KMS-11 (cell line): ENCODE results near the gene UCK2.

ENCODE experiments used
- H2AFZ ChIP-seq: fragments of 200-600 bp; sonication (generic); 2 replicates; pipeline ENCODE4 v1.6.1; 2016; ENCODE audit warnings: antibody characterized with exemption, mixed run types, low read depth
- H3K27ac ChIP-seq: fragments of 200-600 bp; sonication (generic); 2 replicates; pipeline ENCODE4 v1.6.1; 2016; ENCODE audit warnings: mild to moderate bottlenecking, mixed run types
- H3K27me3 ChIP-seq: fragments of 200-600 bp; sonication (generic); 2 replicates; pipeline ENCODE4 v1.6.1; 2017; ENCODE audit warnings: mild to moderate bottlenecking, low read depth, mixed run types, moderate library complexity; ENCODE audit not compliant: insufficient read depth
- H3K36me3 ChIP-seq: fragments of 200-600 bp; sonication (generic); 2 replicates; pipeline ENCODE4 v1.6.1; 2017; ENCODE audit warnings: mild to moderate bottlenecking, mixed run types; ENCODE audit not compliant: insufficient read depth
- H3K4me1 ChIP-seq: fragments of 200-600 bp; sonication (generic); 2 replicates; pipeline ENCODE4 v1.6.1; 2016; ENCODE audit warnings: mild to moderate bottlenecking, low read depth, mixed run types; ENCODE audit not compliant: poor library complexity, severe bottlenecking
- H3K4me2 ChIP-seq: fragments of 200-600 bp; sonication (generic); 2 replicates; pipeline ENCODE4 v1.7.0; 2016; ENCODE audit warnings: mild to moderate bottlenecking, mixed run types
- H3K4me3 ChIP-seq: fragments of 200-600 bp; sonication (generic); IDR thresholded peaks from 2 replicates; pipeline ENCODE4 v1.6.1; 2017; ENCODE audit warnings: low read depth, low read length, mixed read lengths; ENCODE audit not compliant: insufficient read depth
- H3K79me2 ChIP-seq: fragments of 200-600 bp; sonication (generic); 2 replicates; pipeline ENCODE4 v1.6.1; 2016; ENCODE audit warnings: low read depth, mixed run types; ENCODE audit not compliant: insufficient read depth
- H3K9ac ChIP-seq: fragments of 200-600 bp; sonication (generic); 2 replicates; pipeline ENCODE4 v1.6.1; 2016; ENCODE audit warnings: mild to moderate bottlenecking, mixed run types
- H4K20me1 ChIP-seq: fragments of 200-600 bp; sonication (generic); 2 replicates; pipeline ENCODE4 v1.6.1; 2016; ENCODE audit warnings: mild to moderate bottlenecking, mixed run types; ENCODE audit not compliant: insufficient read depth
- TF ChIP-seq, protein P1 (sequence below): fragments of 200-600 bp; sonication (generic); conservative IDR thresholded peaks from 2 replicates; pipeline ENCODE4 v1.6.1; 2017; ENCODE audit warnings: low read depth, mild to moderate bottlenecking, antibody characterized with exemption, low read length, moderate library complexity, mixed read lengths

UCK2 gene

DNA sequence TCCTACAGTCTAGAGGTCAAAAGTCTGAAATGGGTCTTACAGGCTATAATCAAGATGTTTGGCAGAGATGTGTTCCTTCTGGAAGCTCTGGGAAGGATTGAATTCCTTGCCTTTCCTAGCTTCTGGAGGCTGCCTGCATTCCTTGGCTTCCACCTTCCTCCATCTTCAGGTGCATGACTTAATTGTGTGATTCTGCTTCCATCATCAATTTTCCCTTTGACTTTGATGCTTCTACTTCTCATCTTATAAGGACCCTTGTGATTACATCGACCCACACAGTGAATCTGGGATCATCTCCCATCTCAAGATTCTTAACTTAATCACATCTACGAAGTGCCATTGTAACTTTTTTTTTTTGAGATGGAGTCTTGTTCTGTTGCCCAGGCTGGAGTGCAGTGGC is 111.4 kb downstream of the UCK2 start:
- H3K36me3 ChIP-seq = no peaks in the 10 kb centered on the region
- no peak overlapping the region for H3K27ac ChIP-seq
- no peak overlapping the region for H3K9ac ChIP-seq
- H3K27me3 ChIP-seq = no peaks in the 10 kb centered on the region
- H4K20me1 ChIP-seq = no peaks in the 10 kb centered on the region
- H3K4me2 ChIP-seq = no peak overlapping the region
- H3K4me3 ChIP-seq = no peak overlapping the region
- H3K4me1 ChIP-seq = peaks cover 5% of the 10 kb centered on the region
- H2AFZ ChIP-seq = no peak overlapping the region
- TF ChIP-seq, protein P1, sequence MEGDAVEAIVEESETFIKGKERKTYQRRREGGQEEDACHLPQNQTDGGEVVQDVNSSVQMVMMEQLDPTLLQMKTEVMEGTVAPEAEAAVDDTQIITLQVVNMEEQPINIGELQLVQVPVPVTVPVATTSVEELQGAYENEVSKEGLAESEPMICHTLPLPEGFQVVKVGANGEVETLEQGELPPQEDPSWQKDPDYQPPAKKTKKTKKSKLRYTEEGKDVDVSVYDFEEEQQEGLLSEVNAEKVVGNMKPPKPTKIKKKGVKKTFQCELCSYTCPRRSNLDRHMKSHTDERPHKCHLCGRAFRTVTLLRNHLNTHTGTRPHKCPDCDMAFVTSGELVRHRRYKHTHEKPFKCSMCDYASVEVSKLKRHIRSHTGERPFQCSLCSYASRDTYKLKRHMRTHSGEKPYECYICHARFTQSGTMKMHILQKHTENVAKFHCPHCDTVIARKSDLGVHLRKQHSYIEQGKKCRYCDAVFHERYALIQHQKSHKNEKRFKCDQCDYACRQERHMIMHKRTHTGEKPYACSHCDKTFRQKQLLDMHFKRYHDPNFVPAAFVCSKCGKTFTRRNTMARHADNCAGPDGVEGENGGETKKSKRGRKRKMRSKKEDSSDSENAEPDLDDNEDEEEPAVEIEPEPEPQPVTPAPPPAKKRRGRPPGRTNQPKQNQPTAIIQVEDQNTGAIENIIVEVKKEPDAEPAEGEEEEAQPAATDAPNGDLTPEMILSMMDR = no peak
- H3K79me2 ChIP-seq = no peaks in the 10 kb centered on the region

DNA sequence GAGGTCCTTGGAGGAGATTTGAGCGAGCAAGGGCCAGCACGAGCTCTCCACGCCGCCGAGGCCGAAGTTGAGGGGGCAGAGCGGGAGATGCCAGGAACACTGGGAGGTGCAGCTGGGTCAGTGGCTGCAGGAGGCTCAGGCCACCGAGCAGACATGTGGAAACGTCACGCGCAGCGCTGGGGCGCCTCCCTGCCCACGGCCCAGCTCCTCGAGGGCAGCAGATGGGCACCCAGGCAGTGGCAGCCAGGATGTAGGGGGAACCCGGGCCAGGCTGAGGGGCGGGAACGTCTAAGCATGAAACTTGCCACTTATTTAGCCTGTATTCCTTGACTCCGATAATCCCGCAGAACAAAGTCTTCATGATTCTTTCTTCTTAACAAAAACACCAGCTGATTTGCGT is 114.1 kb downstream of the UCK2 start:
- TF ChIP-seq, protein P1 = no peak
- Histone ChIP-seq H3K79me2 (no peaks in the 10 kb centered on the region), H3K9ac (no peak overlapping the region), H3K27ac (no peak overlapping the region), H2AFZ (no peak overlapping the region), H3K36me3 (no peaks in the 10 kb centered on the region), H3K4me3 (no peak overlapping the region), H3K27me3 (no peaks in the 10 kb centered on the region), H3K4me1 (peaks cover 5% of the 10 kb centered on the region), H4K20me1 (no peaks in the 10 kb centered on the region), H3K4me2 (no peak overlapping the region)

DNA sequence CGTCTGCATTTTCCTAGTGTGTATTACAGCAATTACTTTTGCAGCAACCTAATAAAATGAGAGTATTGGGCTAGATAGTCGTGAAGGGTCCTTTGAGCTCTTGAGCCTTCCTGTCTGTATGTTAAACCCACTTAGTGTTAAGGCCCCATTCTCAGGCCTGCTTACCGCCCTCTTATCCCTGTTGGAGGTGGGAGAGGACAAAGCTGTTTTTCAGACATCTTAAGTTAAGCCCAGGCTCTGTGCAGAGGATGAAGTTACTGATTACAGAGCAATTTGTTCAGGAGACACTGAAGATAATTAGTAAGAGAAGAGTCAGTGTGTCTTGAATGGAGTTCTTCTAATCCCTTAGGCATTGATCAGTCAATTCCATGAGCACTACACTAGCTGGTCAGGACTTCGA is 114.6 kb downstream of the UCK2 start:
- H3K27me3 ChIP-seq = no peaks in the 10 kb centered on the region
- H2AFZ ChIP-seq = no peak overlapping the region
- no peak overlapping the region for H3K27ac ChIP-seq
- H3K4me3 ChIP-seq = no peak overlapping the region
- TF ChIP-seq, protein P1 = no peak
- H3K79me2 ChIP-seq = no peaks in the 10 kb centered on the region
- no peaks in the 10 kb centered on the region for H4K20me1 ChIP-seq
- peaks cover 5% of the 10 kb centered on the region for H3K4me1 ChIP-seq
- H3K9ac ChIP-seq = no peak overlapping the region
- no peaks in the 10 kb centered on the region for H3K36me3 ChIP-seq
- no peak overlapping the region for H3K4me2 ChIP-seq

DNA sequence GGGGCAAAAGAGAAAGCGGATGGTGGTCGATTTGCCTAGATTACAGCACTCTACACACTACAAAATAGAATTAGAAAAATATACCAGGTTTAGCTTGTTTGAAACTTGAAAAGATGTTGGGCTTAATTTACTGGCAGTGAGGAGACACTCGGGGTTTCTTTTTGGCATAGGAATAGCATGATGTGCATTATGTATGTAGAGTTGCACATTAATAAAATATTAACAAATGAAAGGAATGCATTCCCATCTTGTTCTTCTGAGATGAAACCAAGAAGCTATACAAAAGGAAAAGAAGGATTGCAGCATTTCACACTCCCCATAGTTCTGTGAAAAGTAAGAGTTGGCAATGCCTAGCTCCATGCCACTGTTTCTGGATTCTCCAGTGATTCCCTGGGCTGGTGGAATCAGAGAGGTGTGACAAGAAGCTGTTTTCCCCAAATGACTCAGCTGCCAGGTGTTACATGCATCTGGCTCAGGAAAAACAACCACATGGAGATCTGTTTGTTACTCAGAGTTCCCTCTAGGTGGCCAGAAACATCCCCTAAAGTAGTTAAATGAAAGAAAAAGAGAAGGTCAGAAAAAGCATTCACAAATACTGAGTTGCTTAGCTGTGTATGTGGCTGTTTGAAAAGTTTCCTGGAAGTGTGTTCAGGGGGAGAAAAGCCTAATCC is 115.6 kb downstream of the UCK2 start:
- TF ChIP-seq, protein P1 = peak; percentile 24; the same call in 1 of the 2 replicates
- Histone ChIP-seq H3K79me2 (no peaks in the 10 kb centered on the region), H3K4me2 (no peak overlapping the region), H3K36me3 (no peaks in the 10 kb centered on the region), H3K4me1 (peaks cover 5% of the 10 kb centered on the region), H4K20me1 (no peaks in the 10 kb centered on the region), H3K4me3 (no peak overlapping the region), H2AFZ (no peak overlapping the region), H3K27me3 (no peaks in the 10 kb centered on the region), H3K9ac (no peak overlapping the region), H3K27ac (no peak overlapping the region)
